HEK293 (cell line): ENCODE measurements around the gene SCNN1G.
"Not testable (repeated sequence)": the region's sequence is repeated elsewhere in the genome, so short reads cannot be mapped to it uniquely, and the experiment has no call there.

Experiments
- CTCF ChIA-PET: fragments of 350-600 bp; formaldehyde crosslinking; extraction: SDS; loops from one replicate; lab custom pipeline; 2021; ENCODE audit warnings: antibody characterized with exemption; lab: Yijun Ruan, JAX
- POLR2A ChIA-PET: fragments of 300-600 bp; formaldehyde crosslinking; extraction: SDS; loops from one replicate; lab custom pipeline; 2020; ENCODE audit warnings: antibody characterized with exemption, inconsistent platforms; lab: Yijun Ruan, JAX
- H3K27ac ChIP-seq: fragments of 200-500 bp; sonication (Bioruptor generic); 2 replicates; pipeline ENCODE4 v1.5.1; 2014; ENCODE audit warnings: low read depth, low read length, control low read depth, inconsistent platforms; ENCODE audit errors: extremely low read depth
- H3K36me3 ChIP-seq, 2 experiments: fragments of 200-500 bp in 1 of 2; sonication (Bioruptor generic) in 1 of 2; 1 replicate in 1 of 2; 2 replicates in 1 of 2; pipeline ENCODE4 v1.5.1; 2014 to 2017; ENCODE audit warnings: inconsistent platforms in 2 of 2, low read length in 2 of 2; ENCODE audit not compliant: control insufficient read depth in 2 of 2, insufficient read depth in 1 of 2
- H3K4me1 ChIP-seq: fragments of 200-500 bp; sonication (Bioruptor generic); 2 replicates; pipeline ENCODE4 v1.5.1; 2014; ENCODE audit warnings: mild to moderate bottlenecking, low read length, inconsistent platforms; ENCODE audit not compliant: control insufficient read depth, insufficient read depth
- H3K4me3 ChIP-seq: 2 replicates; pipeline ENCODE4 v1.5.1; 2011; ENCODE audit warnings: low read depth, mild to moderate bottlenecking, control low read depth, low read length, moderate library complexity
- H3K9me3 ChIP-seq: fragments of 200-500 bp; sonication (Bioruptor generic); 2 replicates; pipeline ENCODE4 v1.5.1; 2014; ENCODE audit warnings: low read depth, low read length, inconsistent platforms; ENCODE audit not compliant: control insufficient read depth, insufficient read depth
- PRDM1 ChIP-seq: fragments of 450-650 bp; formaldehyde crosslinking; IDR thresholded peaks from 2 replicates; pipeline ENCODE4; 2016; ENCODE audit warnings: missing biosample characterization, missing genetic modification characterization
- YY2 ChIP-seq: fragments of 450-650 bp; formaldehyde crosslinking; IDR thresholded peaks from 2 replicates; pipeline ENCODE4 v1.5.1; 2016; ENCODE audit warnings: missing biosample characterization, missing genetic modification characterization
- ZBTB1 ChIP-seq: fragments of 450-650 bp; formaldehyde crosslinking; IDR thresholded peaks from 2 replicates; pipeline ENCODE4 v1.5.1; 2016; ENCODE audit warnings: missing biosample characterization, missing genetic modification characterization
- ZBTB17 ChIP-seq: fragments of 450-650 bp; formaldehyde crosslinking; IDR thresholded peaks from 2 replicates; pipeline ENCODE4 v1.5.1; 2016; ENCODE audit warnings: missing biosample characterization, missing genetic modification characterization
- ZEB2 ChIP-seq: fragments of 450-650 bp; formaldehyde crosslinking; IDR thresholded peaks from 2 replicates; pipeline ENCODE4 v1.5.1; 2016; ENCODE audit warnings: missing biosample characterization, missing genetic modification characterization
- ZNF398 ChIP-seq: fragments of 450-650 bp; formaldehyde crosslinking; IDR thresholded peaks from 2 replicates; pipeline ENCODE4 v1.5.1; 2017; ENCODE audit warnings: missing biosample characterization, missing genetic modification characterization
- ZNF501 ChIP-seq: fragments of 450-650 bp; formaldehyde crosslinking; IDR thresholded peaks from 2 replicates; pipeline ENCODE4 v1.5.1; 2016; ENCODE audit warnings: missing biosample characterization, missing genetic modification characterization
- ZNF558 ChIP-seq: fragments of 450-650 bp; formaldehyde crosslinking; IDR thresholded peaks from 2 replicates; pipeline ENCODE4 v1.5.1; 2016; ENCODE audit warnings: missing biosample characterization, missing genetic modification characterization
- ZNF585B ChIP-seq: fragments of 450-650 bp; formaldehyde crosslinking; IDR thresholded peaks from 2 replicates; pipeline ENCODE4 v1.5.1; 2016; ENCODE audit warnings: missing biosample characterization, missing genetic modification characterization
- ZNF596 ChIP-seq: fragments of 450-650 bp; IDR thresholded peaks from 2 replicates; pipeline ENCODE4 v1.5.0; 2018; ENCODE audit warnings: missing biosample characterization, mild to moderate bottlenecking, missing genetic modification characterization, moderate library complexity
- ZNF707 ChIP-seq: fragments of 450-650 bp; formaldehyde crosslinking; IDR thresholded peaks from 2 replicates; pipeline ENCODE4 v1.5.1; 2016; ENCODE audit warnings: missing biosample characterization, missing genetic modification characterization
- TF ChIP-seq, protein P1 (sequence below): fragments of 450-650 bp; formaldehyde crosslinking; IDR thresholded peaks from 2 replicates; pipeline ENCODE4 v1.5.1; 2016; ENCODE audit warnings: missing biosample characterization, missing genetic modification characterization
- TF ChIP-seq, protein P2 (sequence below): fragments of 450-650 bp; formaldehyde crosslinking; IDR thresholded peaks from 2 replicates; pipeline ENCODE4 v1.5.1; 2016; ENCODE audit warnings: missing biosample characterization, missing genetic modification characterization

SCNN1G gene

DNA sequence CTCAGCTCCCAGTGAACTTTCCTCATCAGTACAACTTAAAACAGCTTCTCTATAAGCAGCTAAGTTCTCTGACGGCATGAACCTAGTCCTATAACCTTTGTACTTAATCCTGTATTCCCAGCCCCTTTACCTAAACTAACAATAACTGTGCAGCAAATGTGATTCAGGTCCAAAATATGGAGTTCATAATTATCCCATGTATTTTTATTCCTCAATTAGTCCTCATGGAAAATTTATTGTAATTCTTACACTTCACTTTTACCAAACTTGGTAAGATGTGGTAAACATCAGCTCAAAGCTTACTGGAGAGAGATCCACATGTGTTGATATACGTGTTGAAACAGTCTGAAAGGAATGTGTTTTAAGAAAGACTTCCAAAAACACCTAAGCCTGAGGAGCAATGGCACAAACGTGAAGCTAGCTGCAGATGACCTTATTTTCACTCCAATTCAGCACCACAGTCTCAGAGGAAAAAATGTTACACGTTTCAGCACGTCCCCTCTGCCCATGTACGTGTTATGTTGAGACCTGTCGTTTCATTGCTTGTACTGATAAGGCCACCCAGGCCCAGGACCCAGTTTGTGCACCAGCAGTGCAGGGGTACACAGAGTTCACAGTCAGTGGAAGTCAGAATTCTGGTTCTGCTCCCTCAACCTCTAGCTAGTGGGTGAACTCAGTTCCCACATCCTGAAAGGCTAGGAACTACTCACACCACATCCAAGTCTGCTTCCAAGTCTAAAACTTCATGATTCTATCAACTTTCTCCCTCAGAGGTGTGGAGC lies 40.4 kb upstream of the SCNN1G start:
- POLR2A ChIA-PET: interaction anchor here (0.6 kb wide), 1 partner anchor 16 kb away, joined by 3 read pairs; no protein-coding TSS in a partner anchor
- Histone ChIP-seq H3K4me3 (no peak overlapping the region), H3K9me3 (no peaks in the 10 kb centered on the region), H3K36me3 (peaks cover 0 to under 1% of the 10 kb centered on the region in 2 experiments; a peak in 1 of 3 replicates), H3K4me1 (peaks cover 24% of the 10 kb centered on the region), H3K27ac (no peak overlapping the region)
- TF ChIP-seq ZBTB1 (tag by site-specific recombination): no peak
- TF ChIP-seq ZNF707: no peak
- TF ChIP-seq ZNF558 (tag by site-specific recombination): no peak
- no peak for TF ChIP-seq ZBTB17 (tag by site-specific recombination)
- peak; percentile 40 for TF ChIP-seq ZNF585B (tag by site-specific recombination)
- TF ChIP-seq, protein P1, sequence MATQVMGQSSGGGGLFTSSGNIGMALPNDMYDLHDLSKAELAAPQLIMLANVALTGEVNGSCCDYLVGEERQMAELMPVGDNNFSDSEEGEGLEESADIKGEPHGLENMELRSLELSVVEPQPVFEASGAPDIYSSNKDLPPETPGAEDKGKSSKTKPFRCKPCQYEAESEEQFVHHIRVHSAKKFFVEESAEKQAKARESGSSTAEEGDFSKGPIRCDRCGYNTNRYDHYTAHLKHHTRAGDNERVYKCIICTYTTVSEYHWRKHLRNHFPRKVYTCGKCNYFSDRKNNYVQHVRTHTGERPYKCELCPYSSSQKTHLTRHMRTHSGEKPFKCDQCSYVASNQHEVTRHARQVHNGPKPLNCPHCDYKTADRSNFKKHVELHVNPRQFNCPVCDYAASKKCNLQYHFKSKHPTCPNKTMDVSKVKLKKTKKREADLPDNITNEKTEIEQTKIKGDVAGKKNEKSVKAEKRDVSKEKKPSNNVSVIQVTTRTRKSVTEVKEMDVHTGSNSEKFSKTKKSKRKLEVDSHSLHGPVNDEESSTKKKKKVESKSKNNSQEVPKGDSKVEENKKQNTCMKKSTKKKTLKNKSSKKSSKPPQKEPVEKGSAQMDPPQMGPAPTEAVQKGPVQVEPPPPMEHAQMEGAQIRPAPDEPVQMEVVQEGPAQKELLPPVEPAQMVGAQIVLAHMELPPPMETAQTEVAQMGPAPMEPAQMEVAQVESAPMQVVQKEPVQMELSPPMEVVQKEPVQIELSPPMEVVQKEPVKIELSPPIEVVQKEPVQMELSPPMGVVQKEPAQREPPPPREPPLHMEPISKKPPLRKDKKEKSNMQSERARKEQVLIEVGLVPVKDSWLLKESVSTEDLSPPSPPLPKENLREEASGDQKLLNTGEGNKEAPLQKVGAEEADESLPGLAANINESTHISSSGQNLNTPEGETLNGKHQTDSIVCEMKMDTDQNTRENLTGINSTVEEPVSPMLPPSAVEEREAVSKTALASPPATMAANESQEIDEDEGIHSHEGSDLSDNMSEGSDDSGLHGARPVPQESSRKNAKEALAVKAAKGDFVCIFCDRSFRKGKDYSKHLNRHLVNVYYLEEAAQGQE (tag by site-specific recombination): 0 out of 2 replicates have a peak, but pooled peaks have one; percentile 31
- CTCF ChIA-PET: interaction anchor here (0.6 kb wide), 1 partner anchor 1485 kb away, joined by 3 read pairs; no protein-coding TSS in a partner anchor

DNA sequence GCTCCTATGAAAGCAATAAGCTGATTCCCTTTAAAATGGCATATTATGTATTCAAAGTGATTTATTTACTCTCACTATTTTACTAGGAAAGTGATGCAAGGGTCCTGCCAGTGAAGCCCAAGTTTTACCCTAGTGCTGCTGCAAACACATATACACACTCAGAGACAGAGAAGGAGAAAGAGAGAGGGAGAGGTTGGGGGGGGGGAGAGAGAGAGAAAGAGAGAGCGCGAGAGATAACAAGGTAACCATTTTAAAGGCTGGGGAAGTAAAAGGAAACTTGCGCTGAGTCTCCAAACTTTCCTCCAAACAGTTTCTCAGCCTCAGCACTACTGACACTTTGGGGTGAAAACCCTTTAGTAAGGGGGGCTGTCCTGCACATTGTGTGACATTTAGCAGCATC lies 39.2 kb upstream of the SCNN1G start:
- Histone ChIP-seq H3K4me3 (no peak overlapping the region), H3K9me3 (no peaks in the 10 kb centered on the region), H3K27ac (no peak overlapping the region), H3K4me1 (peaks cover 29% of the 10 kb centered on the region), H3K36me3 (no peaks in the 10 kb centered on the region)
- ChIA-PET POLR2A (no interaction called here), CTCF (interaction anchor here (0.7 kb wide), 1 partner anchor 128 kb away, joined by 3 read pairs; no protein-coding TSS in a partner anchor)
- TF ChIP-seq ZNF501 (tag by site-specific recombination): no peak
- TF ChIP-seq ZNF398 (tag by site-specific recombination): peak; percentile 68
- TF ChIP-seq PRDM1 (tag by site-specific recombination): peak; percentile 97
- peak; percentile 74; the same call in 1 of the 2 replicates for TF ChIP-seq ZNF596
- no peak for TF ChIP-seq YY2 (tag by site-specific recombination)
- TF ChIP-seq, protein P2, sequence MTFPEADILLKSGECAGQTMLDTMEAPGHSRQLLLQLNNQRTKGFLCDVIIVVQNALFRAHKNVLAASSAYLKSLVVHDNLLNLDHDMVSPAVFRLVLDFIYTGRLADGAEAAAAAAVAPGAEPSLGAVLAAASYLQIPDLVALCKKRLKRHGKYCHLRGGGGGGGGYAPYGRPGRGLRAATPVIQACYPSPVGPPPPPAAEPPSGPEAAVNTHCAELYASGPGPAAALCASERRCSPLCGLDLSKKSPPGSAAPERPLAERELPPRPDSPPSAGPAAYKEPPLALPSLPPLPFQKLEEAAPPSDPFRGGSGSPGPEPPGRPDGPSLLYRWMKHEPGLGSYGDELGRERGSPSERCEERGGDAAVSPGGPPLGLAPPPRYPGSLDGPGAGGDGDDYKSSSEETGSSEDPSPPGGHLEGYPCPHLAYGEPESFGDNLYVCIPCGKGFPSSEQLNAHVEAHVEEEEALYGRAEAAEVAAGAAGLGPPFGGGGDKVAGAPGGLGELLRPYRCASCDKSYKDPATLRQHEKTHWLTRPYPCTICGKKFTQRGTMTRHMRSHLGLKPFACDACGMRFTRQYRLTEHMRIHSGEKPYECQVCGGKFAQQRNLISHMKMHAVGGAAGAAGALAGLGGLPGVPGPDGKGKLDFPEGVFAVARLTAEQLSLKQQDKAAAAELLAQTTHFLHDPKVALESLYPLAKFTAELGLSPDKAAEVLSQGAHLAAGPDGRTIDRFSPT: no peak
- TF ChIP-seq ZEB2 (tag by site-specific recombination): no peak

DNA sequence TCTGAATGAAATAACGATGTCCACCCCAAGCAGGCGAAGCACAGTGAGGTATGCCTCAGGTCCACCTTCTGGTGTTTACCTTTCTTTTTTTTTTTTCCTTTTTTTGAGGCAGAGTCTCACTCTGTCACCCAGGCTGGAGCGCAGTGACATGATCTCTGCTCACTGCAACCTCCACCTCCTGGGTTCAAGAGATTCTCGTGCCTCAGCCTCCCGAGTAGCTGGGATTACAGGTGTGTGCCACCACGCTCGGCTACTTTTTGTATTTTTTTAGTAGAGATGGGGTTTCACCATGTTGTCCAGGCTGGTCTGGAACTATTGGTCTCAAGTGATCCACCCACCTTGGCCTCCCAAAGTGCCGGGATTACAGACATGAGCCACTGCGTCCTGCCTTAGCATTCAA lies 38.2 kb upstream of the SCNN1G start:
- H3K9me3 ChIP-seq, POLR2A ChIA-PET, H3K4me3 ChIP-seq, H3K27ac ChIP-seq, H3K36me3 ChIP-seq: not testable (repeated sequence)
- CTCF ChIA-PET: interaction anchor here (0.7 to 1.3 kb wide), 3 partner anchors 36 to 291 kb away, joined by 3 read pairs; no protein-coding TSS in a partner anchor
- peaks cover 29% of the 10 kb centered on the region for H3K4me1 ChIP-seq
